Measurements from ENCODE around the gene FUZ. TPM values are rescaled to one million over a fixed set of nuclear protein-coding genes. Genes with fewer than 3 reads are reported as not detected.

FUZ gene
- total RNA-seq, 6 experiments from 2014 or later, result 3.7 to 10.7 (median 6.3) TPM

- peak overlapping the region in 1 of 3 donors; percentile 74 for H3K4me3 ChIP-seq
- H3K9me3 ChIP-seq, result no peaks in the 10 kb centered on the region
- no peak overlapping the region for H3K27ac ChIP-seq
- WGBS (ENCODE audit: insufficient coverage, low coverage, low lambda C conversion rate, missing lambda C conversion rate), result 89% methylated on average over 10 of the region's 20 CpGs
- ATAC-seq (no peak), DNase-seq (peak in 1 of 3 donors; percentile 60)
- H3K27me3 ChIP-seq, result no peaks in the 10 kb centered on the region
- peaks cover 0 to 14% (median 3%) of the 10 kb centered on the region in 4 donors for H3K4me1 ChIP-seq
- peaks cover 0 to 11% (median 8%) of the 10 kb centered on the region in 4 donors for H3K36me3 ChIP-seq
- TF ChIP-seq CTCF (IDR thresholded peaks at IDR 0.05) (no peak), POLR2A (IDR thresholded peaks at IDR 0.05) (no peak)
- intact Hi-C loops (cut with DNase I), result no loop called here
These were observed 5.0 kb downstream of the FUZ start for GRCh38 chr19:49807904-49808675.

- Histone ChIP-seq H3K4me3 (no peak overlapping the region), H3K4me1 (peaks cover 0 to 14% (median 3%) of the 10 kb centered on the region in 4 donors), H3K36me3 (peaks cover 0 to 12% (median 9%) of the 10 kb centered on the region in 4 donors), H3K9me3 (no peaks in the 10 kb centered on the region), H3K27me3 (no peaks in the 10 kb centered on the region), H3K27ac (no peak overlapping the region)
- TF ChIP-seq POLR2A (IDR thresholded peaks at IDR 0.05), result no peak
- no peak for TF ChIP-seq CTCF (IDR thresholded peaks at IDR 0.05)
- WGBS (ENCODE audit: insufficient coverage, low coverage, low lambda C conversion rate, missing lambda C conversion rate), result 77% methylated on average over 5 of the region's 18 CpGs
- intact Hi-C loops (cut with DNase I), result no loop called here
- DNase-seq, result no peak
- ATAC-seq, result no peak
These were observed 5.8 kb downstream of the FUZ start for GRCh38 chr19:49807058-49807903.

GRCh38 chr19:49806620-49806959 is 6.5 kb downstream of the FUZ start:
- H3K4me1 ChIP-seq, result peaks cover 0 to 14% (median 3%) of the 10 kb centered on the region in 4 donors
- H3K27me3 ChIP-seq, result no peaks in the 10 kb centered on the region
- no peak overlapping the region for H3K4me3 ChIP-seq
- DNase-seq (no peak), ATAC-seq (no peak)
- H3K9me3 ChIP-seq, result no peaks in the 10 kb centered on the region
- intact Hi-C loops (cut with DNase I), result no loop called here
- H3K36me3 ChIP-seq, result peaks cover 0 to 12% (median 9%) of the 10 kb centered on the region in 4 donors
- H3K27ac ChIP-seq, result no peak overlapping the region
- TF ChIP-seq POLR2A (IDR thresholded peaks at IDR 0.05), result no peak
- no peak for TF ChIP-seq CTCF (IDR thresholded peaks at IDR 0.05)
- WGBS (ENCODE audit: insufficient coverage, low coverage, low lambda C conversion rate, missing lambda C conversion rate), result 32% methylated on average over 7 of the region's 8 CpGs

GRCh38 chr19:49805822-49806619 is 7.1 kb downstream of the FUZ start:
- WGBS (ENCODE audit: insufficient coverage, low coverage, low lambda C conversion rate, missing lambda C conversion rate), result 83% methylated on average over 2 of the region's 20 CpGs
- Histone ChIP-seq H3K27ac (no peak overlapping the region), H3K4me1 (peaks cover 0 to 14% (median 3%) of the 10 kb centered on the region in 4 donors), H3K9me3 (no peaks in the 10 kb centered on the region), H3K27me3 (no peaks in the 10 kb centered on the region), H3K4me3 (no peak overlapping the region), H3K36me3 (peaks cover 0 to 15% (median 9%) of the 10 kb centered on the region in 4 donors)
- DNase-seq (no peak), ATAC-seq (no peak)
- TF ChIP-seq POLR2A (IDR thresholded peaks at IDR 0.05), result no peak
- TF ChIP-seq CTCF (IDR thresholded peaks at IDR 0.05), result no peak
- intact Hi-C loops (cut with DNase I), result no loop called here
